SJCRH30 (cell line): ENCODE measurements around the gene UBE2E2. TPM values are rescaled to one million over a fixed set of nuclear protein-coding genes. Genes with fewer than 3 reads are reported as not detected.

Experiments used
- DNase-seq, 2 experiments: peaks; one replicate each; pipeline ENCODE4 v3.0.0-alpha.2; 2015 to 2020
- H3K27ac ChIP-seq: fragments of 250-450 bp; sonication (Bioruptor Pico); 2 replicates; pipeline ENCODE4 v1.5.1; 2020; ENCODE audit warnings: mild to moderate bottlenecking, moderate library complexity
- H3K27me3 ChIP-seq: fragments of 250-450 bp; sonication (Bioruptor Pico); 2 replicates; pipeline ENCODE4 v1.5.1; 2020; ENCODE audit warnings: mild to moderate bottlenecking, moderate library complexity
- H3K36me3 ChIP-seq: fragments of 250-450 bp; sonication (Bioruptor Pico); 2 replicates; pipeline ENCODE4 v1.5.1; 2020; ENCODE audit warnings: mild to moderate bottlenecking, moderate library complexity
- H3K4me1 ChIP-seq: fragments of 250-450 bp; sonication (Bioruptor Pico); 2 replicates; pipeline ENCODE4 v1.5.1; 2020; ENCODE audit warnings: mild to moderate bottlenecking, moderate library complexity
- H3K4me3 ChIP-seq: fragments of 250-450 bp; sonication (Bioruptor Pico); 2 replicates; pipeline ENCODE4 v1.5.1; 2020; ENCODE audit warnings: mild to moderate bottlenecking, moderate library complexity
- H3K9me3 ChIP-seq: fragments of 250-450 bp; sonication (Bioruptor Pico); replicated peaks from 2 replicates; pipeline ENCODE4 v1.5.1; 2020; ENCODE audit warnings: mild to moderate bottlenecking, moderate library complexity
- total RNA-seq: library from RNA; depleted of rRNA; stranded (reverse); fragments of >200 nt; shearing (Covaris generic); gene quantifications from 2 replicates; pipeline ENCODE4 v1.2.3, GENCODE V29; 2014

The UBE2E2 gene
- total RNA-seq, 1 experiment from 2014 or later: 96.3 TPM

DNA sequence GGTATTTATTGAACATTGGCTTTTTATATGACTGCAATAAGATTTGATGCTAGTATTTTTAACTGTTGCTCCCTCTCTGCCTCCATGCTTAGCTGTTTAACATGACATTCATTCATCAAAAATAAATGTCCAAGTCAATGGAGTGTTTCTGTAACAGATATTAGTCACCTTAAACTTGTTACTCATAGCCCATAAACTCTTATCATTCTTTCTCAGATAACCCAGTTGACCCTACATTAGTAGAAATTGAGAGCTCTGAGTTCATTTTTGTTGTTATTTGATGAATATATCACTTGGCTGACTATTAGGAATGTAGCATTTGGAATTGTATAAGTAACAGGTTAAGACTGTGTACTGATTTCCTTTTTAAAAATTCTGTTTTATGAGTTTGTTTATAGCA, 201.1 kb downstream of the UBE2E2 start:
- Histone ChIP-seq H3K4me1 (no peaks in the 10 kb centered on the region), H3K9me3 (no peaks in the 10 kb centered on the region), H3K27ac (no peak overlapping the region), H3K36me3 (no peaks in the 10 kb centered on the region), H3K4me3 (no peak overlapping the region), H3K27me3 (no peaks in the 10 kb centered on the region)
- no peak for DNase-seq

DNA sequence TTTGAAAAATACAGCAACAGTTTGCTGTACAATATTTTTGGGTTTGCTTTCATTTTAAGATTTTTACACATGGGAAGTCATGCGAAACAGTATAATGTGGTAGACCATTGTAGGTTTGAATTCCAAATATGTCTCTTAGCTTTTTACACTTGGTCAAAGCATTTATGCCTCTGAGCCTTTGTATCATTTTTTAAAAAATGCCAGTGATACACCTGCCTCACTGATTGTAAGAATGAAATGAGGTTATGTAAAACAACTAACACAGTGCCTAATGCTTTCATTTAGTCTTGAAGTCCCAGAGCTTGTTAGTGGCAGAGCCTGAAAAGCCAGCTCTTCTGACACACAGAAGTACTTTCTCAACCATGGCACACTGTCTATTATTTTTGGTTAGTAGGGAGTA, 202.0 kb downstream of the UBE2E2 start:
- no peak for DNase-seq
- Histone ChIP-seq H3K4me3 (no peak overlapping the region), H3K9me3 (no peaks in the 10 kb centered on the region)

DNA sequence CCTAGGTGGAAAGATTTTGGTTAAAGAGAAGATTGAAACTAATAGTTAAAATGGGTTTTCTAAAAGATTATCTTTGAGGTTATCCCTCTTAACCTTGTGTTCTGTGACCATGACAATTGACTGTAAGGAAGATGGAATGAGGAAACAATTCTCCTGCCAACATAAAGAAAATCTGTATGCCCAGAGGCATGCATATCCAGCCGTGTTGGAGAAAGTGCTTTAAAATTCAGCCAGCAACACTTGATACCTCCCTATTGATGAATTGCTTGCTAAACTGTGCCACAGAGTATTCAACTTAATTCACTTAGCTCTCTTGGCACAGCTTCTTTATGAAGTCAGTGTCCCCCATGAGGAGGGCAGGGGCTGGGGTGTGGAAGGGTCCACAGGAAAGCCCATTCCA, 203.5 kb downstream of the UBE2E2 start:
- no peaks in the 10 kb centered on the region for H3K27me3 ChIP-seq
- H3K36me3 ChIP-seq: no peaks in the 10 kb centered on the region
- no peak overlapping the region for H3K4me3 ChIP-seq
- no peaks in the 10 kb centered on the region for H3K4me1 ChIP-seq
- peak in 1 of 2 experiments; percentile 12 for DNase-seq
- H3K9me3 ChIP-seq: no peaks in the 10 kb centered on the region
- H3K27ac ChIP-seq: no peak overlapping the region

More for the DNA sequence above, 202.0 kb downstream of the UBE2E2 start:
- H3K36me3 ChIP-seq: no peaks in the 10 kb centered on the region
- H3K27ac ChIP-seq: no peak overlapping the region
- H3K4me1 ChIP-seq: no peaks in the 10 kb centered on the region
- no peaks in the 10 kb centered on the region for H3K27me3 ChIP-seq

DNA sequence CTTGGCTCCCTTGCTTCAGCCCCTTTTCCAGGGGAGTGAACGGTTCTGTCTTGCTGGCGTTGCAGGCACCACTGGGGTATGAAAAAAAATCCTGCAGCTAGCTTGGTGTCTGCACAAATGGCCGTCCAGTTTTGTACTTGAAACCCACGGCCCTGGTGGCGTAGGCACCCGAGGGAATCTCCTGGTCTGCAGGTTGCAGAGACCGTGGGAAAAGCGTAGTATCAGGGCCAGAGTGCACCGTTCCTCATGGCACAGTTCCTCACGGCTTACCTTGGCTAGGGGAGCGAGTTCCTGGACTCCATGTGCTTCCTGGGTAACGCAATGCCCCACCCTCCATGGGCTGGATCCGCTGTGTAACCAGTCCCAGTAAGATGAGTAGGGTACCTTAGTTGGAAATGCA, 214.9 kb downstream of the UBE2E2 start:
- DNase-seq: no peak
- Histone ChIP-seq H3K27me3 (no peaks in the 10 kb centered on the region), H3K27ac (no peak overlapping the region), H3K4me3 (no peak overlapping the region), H3K9me3 (no peaks in the 10 kb centered on the region), H3K36me3 (no peaks in the 10 kb centered on the region), H3K4me1 (no peaks in the 10 kb centered on the region)

DNA sequence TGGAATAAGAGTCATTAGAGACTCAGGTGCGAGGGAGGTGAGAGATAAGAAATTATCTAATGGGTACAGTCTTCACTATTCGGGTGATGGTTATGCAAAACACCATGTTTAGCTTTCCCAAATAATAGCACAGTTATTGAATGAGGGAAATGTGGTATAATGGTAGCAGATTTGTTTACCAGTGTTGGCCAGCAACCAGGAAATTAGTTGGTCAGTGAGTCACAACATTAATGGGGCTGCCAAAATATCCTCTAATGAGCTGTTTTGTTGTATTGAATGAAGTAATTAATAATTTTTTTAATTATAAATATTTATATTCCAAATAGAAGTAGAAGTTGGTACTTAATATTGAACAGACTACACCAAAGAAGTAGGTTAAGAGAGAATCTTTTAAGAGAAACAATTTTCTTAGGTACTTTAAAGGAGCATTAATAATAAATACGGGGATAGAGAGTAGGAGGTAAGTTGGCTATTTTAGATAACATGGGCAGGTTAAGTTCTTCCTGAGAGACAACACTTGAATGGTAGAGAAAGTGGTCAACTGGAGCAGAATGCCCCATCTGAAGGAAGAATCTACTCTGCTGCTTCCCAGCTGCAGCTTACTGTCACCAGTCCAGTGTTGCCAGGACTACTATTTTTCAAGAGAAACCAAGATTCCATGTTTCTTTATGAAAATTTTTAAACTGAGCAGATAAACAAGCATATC, 218.8 kb downstream of the UBE2E2 start:
- Histone ChIP-seq H3K27me3 (no peaks in the 10 kb centered on the region), H3K9me3 (no peaks in the 10 kb centered on the region), H3K4me1 (no peaks in the 10 kb centered on the region), H3K36me3 (no peaks in the 10 kb centered on the region), H3K4me3 (no peak overlapping the region), H3K27ac (no peak overlapping the region)
- no peak for DNase-seq

DNA sequence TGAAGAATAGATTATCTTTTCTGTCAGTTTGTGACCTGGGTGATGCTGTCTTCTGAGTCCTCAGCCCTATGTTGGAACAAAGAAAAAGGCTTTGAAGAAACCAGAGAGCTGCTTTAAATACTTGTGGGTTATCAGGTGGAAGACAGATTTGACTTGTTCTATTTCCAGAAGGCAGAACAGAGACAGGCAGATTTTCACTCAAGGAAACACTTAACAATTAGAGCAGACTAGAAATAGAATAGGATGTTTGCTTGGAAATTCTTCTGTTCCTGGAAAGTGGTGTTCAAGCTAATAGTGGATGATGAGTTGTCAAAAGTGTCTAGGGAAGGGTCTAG, 219.4 kb downstream of the UBE2E2 start:
- no peaks in the 10 kb centered on the region for H3K27me3 ChIP-seq
- no peak overlapping the region for H3K4me3 ChIP-seq
- H3K27ac ChIP-seq: no peak overlapping the region
- H3K4me1 ChIP-seq: no peaks in the 10 kb centered on the region
- DNase-seq: no peak
- H3K9me3 ChIP-seq: no peaks in the 10 kb centered on the region
- H3K36me3 ChIP-seq: no peaks in the 10 kb centered on the region

DNA sequence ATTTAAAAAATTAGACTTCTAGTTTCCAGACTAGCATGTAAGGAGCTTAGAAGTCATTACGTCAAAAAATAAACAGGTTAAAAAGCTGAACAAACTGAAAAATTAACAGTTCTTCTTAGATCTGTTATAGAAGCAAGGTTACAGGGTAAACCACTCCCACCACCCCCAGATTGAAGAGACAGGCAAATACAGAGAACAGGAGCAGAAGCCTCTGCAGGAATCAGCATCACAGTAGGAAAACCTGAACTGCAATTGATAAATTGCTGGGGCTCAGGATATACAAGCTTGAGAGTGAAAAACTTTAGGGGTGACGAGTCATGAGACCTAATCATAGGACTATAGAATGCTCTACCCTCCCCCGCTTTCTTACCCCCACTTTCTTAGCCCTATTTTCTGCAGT, 222.3 kb downstream of the UBE2E2 start:
- Histone ChIP-seq H3K4me3 (no peak overlapping the region), H3K9me3 (no peaks in the 10 kb centered on the region), H3K4me1 (peaks cover 4% of the 10 kb centered on the region; the same call in 1 of the 2 replicates), H3K36me3 (no peaks in the 10 kb centered on the region), H3K27me3 (no peaks in the 10 kb centered on the region), H3K27ac (no peak overlapping the region)
- no peak for DNase-seq

DNA sequence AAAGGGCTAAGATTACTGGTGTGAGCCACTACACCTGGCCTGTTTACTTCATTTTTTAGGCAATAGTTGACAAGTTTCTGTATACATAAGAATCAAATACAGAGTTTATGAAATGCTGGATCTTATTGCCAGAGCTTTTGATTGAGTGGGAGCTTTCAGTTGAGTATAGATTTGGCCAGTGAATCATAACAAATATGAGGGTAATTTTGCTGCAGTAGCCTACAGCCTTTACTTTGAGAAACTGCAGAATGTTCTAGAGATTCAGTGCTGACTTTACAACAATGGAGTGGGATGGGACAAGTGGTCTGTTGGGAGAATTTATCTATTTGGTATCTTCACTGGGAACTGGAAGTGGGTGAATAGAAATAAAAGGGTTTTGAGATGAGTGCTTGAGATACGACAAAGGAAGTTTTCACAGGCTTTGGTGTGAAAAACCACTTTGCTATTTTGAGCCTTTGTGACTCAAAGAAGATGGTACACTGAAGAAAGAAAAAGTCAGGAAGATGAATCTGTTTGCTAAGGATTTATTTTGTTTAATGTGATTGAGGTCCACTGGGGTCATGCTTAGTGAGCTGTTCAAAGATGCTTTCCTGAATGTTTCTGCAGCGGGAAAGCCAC, 227.8 kb downstream of the UBE2E2 start:
- DNase-seq: no peak
- H3K27me3 ChIP-seq: no peaks in the 10 kb centered on the region
- no peaks in the 10 kb centered on the region for H3K36me3 ChIP-seq
- no peak overlapping the region for H3K4me3 ChIP-seq
- H3K4me1 ChIP-seq: peaks cover 8% of the 10 kb centered on the region; the same call in 1 of the 2 replicates
- no peaks in the 10 kb centered on the region for H3K9me3 ChIP-seq
- no peak overlapping the region for H3K27ac ChIP-seq

DNA sequence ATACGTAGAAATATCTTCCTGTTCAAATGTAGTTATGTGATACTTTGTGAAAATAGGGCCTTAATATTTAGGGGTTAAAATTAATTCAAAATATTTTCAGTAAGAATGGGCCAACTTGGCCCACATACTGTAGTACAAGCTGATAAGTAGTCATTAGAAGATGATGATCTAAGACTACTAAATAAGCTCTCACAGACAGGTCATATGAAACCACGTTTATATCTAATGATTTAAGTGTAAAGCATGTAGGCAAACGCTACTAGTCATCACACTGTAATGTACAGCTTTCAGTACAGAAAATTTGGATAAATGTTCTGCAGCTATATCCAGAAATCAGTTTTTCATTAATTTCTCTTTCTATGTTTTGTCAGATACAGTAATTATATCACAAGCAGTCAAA, 228.6 kb downstream of the UBE2E2 start:
- no peak overlapping the region for H3K4me3 ChIP-seq
- H3K4me1 ChIP-seq: peaks cover 8% of the 10 kb centered on the region; the same call in 1 of the 2 replicates
- no peak overlapping the region for H3K27ac ChIP-seq
- no peak for DNase-seq
- H3K27me3 ChIP-seq: no peaks in the 10 kb centered on the region
- no peaks in the 10 kb centered on the region for H3K36me3 ChIP-seq
- H3K9me3 ChIP-seq: no peaks in the 10 kb centered on the region

DNA sequence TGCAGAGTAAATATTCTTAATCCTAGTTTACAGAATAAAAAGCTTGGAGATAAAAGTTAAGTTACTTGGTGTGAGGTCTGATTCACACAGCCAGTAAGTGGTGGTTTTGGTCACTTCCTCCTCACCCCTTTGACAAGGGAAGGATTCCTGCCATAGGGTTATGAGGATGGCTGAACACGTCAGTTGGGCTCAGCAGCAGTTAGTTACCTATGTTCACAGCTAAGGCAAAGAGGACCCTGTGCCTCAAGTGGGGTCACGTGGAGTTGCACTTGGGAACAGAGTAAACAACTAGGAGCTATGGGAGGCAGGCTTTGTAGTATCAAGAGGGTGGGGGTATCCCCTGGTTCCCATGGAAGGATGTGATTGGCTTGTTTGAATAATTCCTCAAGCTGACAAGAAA, 232.2 kb downstream of the UBE2E2 start:
- H3K27ac ChIP-seq: no peak overlapping the region
- no peak overlapping the region for H3K4me3 ChIP-seq
- no peaks in the 10 kb centered on the region for H3K9me3 ChIP-seq
- peaks cover 4% of the 10 kb centered on the region; the same call in 1 of the 2 replicates for H3K4me1 ChIP-seq
- DNase-seq: peak; percentile 15 to 36
- no peaks in the 10 kb centered on the region for H3K36me3 ChIP-seq
- H3K27me3 ChIP-seq: no peaks in the 10 kb centered on the region

DNA sequence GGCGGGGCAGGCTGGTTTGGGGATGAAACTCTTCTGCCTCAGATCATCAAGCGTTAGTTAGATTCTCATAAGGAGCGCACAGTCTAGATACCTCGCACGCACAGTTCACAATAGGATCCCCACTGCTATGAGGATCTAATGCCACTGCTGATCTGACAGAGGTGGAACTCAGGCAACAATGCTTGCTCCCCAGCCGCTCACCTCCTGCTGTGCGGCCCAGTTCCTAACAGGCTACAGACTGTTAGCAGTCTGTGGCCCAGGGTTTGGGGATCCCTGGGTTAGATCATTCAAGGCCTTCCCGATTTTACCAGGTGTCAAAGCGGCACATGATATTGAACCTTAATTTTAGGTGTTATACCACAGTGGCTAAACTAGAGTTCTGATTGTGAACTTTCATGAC, 232.8 kb downstream of the UBE2E2 start:
- Histone ChIP-seq H3K36me3 (no peaks in the 10 kb centered on the region), H3K9me3 (no peaks in the 10 kb centered on the region), H3K4me1 (peaks cover 3% of the 10 kb centered on the region; the same call in 1 of the 2 replicates), H3K27me3 (no peaks in the 10 kb centered on the region), H3K27ac (no peak overlapping the region), H3K4me3 (no peak overlapping the region)
- no peak for DNase-seq

DNA sequence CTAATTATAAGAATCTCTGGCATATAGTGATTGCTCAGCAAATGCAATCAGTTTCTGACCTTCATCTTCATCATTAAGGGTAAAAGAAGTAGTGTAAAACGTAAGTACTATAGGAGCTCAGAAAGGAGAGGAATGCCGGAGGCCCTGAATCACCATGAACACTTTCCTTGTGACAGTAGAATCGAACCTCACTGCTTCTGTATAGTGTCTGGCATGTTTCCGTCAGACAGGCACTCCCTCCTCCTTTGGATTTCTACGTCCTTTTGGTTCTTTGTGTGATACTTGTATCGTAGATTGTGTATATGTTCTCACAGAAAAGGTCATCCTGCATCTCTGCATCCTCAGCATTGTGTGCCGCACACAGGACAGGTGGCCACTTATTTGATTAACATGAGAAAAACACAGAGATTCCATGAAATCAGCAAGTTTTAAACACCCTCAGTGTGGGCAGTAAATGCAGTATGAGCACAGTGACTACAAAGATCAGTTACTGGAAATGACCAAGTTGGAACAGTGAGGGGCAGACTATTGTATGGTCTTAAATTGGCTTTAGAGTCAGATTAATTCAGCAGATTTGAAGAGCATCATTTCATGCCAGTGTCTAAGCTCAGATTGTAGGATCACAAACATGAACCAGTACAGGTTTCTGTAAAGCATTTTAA, 234.5 kb downstream of the UBE2E2 start:
- DNase-seq: no peak
- Histone ChIP-seq H3K36me3 (no peaks in the 10 kb centered on the region), H3K27ac (no peak overlapping the region), H3K4me1 (peaks cover 4% of the 10 kb centered on the region), H3K4me3 (no peak overlapping the region), H3K27me3 (no peaks in the 10 kb centered on the region), H3K9me3 (no peaks in the 10 kb centered on the region)

DNA sequence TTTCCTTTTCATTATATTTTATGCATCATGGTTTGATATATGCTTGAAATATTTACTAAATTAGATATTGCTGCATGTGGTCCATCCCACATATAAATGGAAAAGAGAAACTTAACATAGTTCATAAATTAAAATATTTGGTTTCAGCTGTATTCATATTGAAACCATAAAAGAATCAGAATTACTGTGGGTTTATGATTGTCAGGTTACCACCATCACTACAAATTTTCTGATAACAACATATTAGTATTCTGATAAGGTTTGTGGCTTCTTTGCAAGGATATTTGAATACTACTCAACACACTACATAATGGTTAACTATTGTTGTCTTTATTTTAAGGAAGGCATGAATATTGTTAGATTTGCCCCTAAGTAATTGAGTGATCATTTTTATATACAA, 235.5 kb downstream of the UBE2E2 start:
- Histone ChIP-seq H3K36me3 (no peaks in the 10 kb centered on the region), H3K4me1 (peaks cover 15% of the 10 kb centered on the region), H3K27ac (no peak overlapping the region), H3K27me3 (no peaks in the 10 kb centered on the region), H3K9me3 (no peaks in the 10 kb centered on the region), H3K4me3 (no peak overlapping the region)
- DNase-seq: no peak

DNA sequence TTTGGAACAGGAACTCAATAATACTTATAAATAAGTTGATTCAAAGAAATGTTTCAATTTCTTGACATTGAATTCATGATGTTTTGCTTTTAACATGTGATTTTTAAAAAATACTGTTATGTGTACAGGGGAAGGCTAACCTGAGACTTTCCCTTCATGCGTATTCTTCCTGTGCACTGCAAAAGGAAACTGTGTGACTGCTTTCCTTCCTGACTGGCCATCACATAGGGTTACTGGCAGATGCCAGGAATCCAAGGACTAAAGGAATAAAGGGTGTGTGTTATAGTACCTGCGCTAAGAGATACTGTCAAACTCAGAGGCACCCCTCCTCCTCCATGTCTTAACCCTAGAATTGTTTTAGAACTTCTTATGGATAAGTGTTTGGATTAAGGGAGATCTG, 236.0 kb downstream of the UBE2E2 start:
- Histone ChIP-seq H3K36me3 (no peaks in the 10 kb centered on the region), H3K4me1 (peaks cover 15% of the 10 kb centered on the region), H3K27me3 (no peaks in the 10 kb centered on the region), H3K27ac (no peak overlapping the region), H3K4me3 (no peak overlapping the region), H3K9me3 (no peaks in the 10 kb centered on the region)
- DNase-seq: no peak

DNA sequence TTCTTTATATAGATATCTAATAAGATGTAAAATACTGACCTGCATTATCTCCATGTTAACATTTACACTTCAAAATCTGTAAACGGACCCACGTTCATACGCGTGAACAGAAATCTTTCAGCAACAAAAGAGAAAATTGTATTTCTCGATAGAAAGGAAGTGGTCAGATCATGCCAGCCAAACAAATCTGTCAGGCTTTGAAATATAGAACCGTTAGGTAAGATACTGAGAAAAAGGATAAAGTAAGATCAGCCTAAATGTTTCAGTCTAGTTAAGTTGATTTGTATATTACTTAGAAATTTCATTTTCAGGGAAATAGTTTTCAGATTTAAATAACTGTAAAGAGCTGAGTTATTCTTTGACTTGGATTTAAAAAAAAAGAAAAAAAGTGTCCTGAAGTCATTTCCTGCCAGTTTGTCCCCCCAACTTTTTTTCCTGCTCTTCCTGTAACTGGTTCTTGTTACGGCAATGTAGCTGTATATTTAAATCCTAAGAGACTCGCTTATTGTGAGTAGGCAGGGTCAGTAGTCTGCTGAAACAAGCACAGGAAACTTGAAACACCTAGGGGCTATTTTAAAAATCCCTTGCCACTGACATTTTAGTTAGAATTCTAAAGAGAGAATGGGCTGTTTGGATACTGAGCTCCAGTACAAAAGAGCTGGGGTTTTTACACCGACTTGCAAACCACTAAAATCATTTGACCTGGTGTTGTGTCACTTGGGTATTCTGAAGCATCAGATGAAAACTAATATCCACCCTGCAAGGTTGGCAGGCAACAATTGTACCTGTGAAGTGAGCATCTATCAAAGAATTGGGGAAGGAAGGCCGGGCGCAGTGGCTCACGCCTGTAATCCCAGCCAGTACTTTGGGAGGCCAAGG, 237.5 kb downstream of the UBE2E2 start:
- Histone ChIP-seq H3K27me3 (no peaks in the 10 kb centered on the region), H3K4me1 (peaks cover 18% of the 10 kb centered on the region), H3K9me3 (no peaks in the 10 kb centered on the region), H3K4me3 (no peak overlapping the region), H3K27ac (no peak overlapping the region), H3K36me3 (no peaks in the 10 kb centered on the region)
- no peak for DNase-seq
